ENCODE results near the gene TAOK1.

GRCh38 chr17:29401258-29401657, 11.1 kb downstream of the TAOK1 start:
- TF ChIP-seq ZNF274 (IDR thresholded peaks at IDR 0.05; ENCODE audit: low read depth, low read length) (no peak), POLR2A (IDR thresholded peaks at IDR 0.05; ENCODE audit: borderline replicate concordance, extremely low read depth, insufficient read depth, insufficient read length) (no peak), CTCF (IDR thresholded peaks at IDR 0.05 in 2 of 3, conservative IDR thresholded peaks at IDR 0.05 in 1 of 3; ENCODE audit: borderline replicate concordance in 1 of 3, insufficient read depth in 1 of 3, low read depth in 2 of 3, low read length in 2 of 3) (no peak), CEBPB (IDR thresholded peaks at IDR 0.05; ENCODE audit: low read depth) (no peak), REST (IDR thresholded peaks at IDR 0.05; ENCODE audit: low read depth) (no peak)

Measured in HCT116 (cell line).